Measurements from ENCODE around the gene MPPED2. TPM values are rescaled to one million over a fixed set of nuclear protein-coding genes. Genes with fewer than 3 reads are reported as not detected.

MPPED2 gene
- total RNA-seq, 4 donors from 2014 or later, result 2.2 to 11.5 (median 4.7) TPM

DNA sequence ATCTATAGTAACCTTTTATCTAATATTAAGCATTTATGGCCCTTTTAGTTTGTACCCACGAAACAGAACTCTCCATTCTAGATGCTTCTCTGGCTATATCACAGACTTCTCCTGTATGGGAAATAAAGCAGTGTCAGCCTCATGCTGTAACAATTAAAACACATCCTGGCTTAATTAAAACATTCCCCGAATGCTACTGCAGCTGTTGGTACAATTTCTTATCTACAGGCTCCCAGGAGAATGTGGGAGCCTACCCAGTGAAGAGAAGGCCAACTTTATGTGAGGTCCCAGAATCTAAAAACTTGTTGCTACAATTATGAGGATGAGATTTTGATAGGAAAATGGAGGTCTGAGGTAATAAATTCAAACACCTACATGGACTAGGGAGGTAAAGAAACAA, 83.8 kb downstream of the MPPED2 start:
- H3K36me3 ChIP-seq, result no peaks in the 10 kb centered on the region
- no peak for DNase-seq (ENCODE audit: low spot score in 2 of 2)
- WGBS, 2 donors, result 74 to 84% methylated on average over 2 of the region's 2 CpGs
- TF ChIP-seq, protein P1, sequence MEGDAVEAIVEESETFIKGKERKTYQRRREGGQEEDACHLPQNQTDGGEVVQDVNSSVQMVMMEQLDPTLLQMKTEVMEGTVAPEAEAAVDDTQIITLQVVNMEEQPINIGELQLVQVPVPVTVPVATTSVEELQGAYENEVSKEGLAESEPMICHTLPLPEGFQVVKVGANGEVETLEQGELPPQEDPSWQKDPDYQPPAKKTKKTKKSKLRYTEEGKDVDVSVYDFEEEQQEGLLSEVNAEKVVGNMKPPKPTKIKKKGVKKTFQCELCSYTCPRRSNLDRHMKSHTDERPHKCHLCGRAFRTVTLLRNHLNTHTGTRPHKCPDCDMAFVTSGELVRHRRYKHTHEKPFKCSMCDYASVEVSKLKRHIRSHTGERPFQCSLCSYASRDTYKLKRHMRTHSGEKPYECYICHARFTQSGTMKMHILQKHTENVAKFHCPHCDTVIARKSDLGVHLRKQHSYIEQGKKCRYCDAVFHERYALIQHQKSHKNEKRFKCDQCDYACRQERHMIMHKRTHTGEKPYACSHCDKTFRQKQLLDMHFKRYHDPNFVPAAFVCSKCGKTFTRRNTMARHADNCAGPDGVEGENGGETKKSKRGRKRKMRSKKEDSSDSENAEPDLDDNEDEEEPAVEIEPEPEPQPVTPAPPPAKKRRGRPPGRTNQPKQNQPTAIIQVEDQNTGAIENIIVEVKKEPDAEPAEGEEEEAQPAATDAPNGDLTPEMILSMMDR (IDR thresholded peaks at IDR 0.05), result no peak
- TF ChIP-seq POLR2A (IDR thresholded peaks at IDR 0.05) (no peak), EP300 (IDR thresholded peaks at IDR 0.05) (no peak)
- no peaks in the 10 kb centered on the region for H3K4me1 ChIP-seq
- no peak overlapping the region for H3K27ac ChIP-seq
- no peaks in the 10 kb centered on the region for H3K27me3 ChIP-seq
- H3K4me3 ChIP-seq, result no peak overlapping the region
- H3K9me3 ChIP-seq, result no peaks in the 10 kb centered on the region

DNA sequence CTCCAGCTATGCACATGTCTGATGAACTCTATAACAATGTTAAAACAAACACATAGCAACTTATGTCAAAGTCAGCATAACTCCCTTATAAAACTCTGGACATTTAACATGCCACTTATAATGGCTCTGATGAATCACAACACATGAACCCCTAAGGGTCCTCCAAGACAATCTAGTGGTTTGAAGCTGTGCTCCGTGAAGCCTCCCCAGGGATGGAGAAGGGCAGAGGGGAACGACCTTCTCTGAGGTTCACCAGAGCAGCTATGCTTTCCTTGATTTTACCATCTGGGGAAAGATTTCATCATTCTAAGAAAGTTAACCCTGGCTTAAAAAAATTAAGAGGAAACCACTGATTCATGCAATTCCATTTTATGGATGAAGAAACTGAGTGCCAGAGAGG, 84.4 kb downstream of the MPPED2 start:
- Histone ChIP-seq H3K4me3 (no peak overlapping the region), H3K9me3 (no peaks in the 10 kb centered on the region), H3K4me1 (no peaks in the 10 kb centered on the region), H3K27ac (no peak overlapping the region), H3K27me3 (no peaks in the 10 kb centered on the region), H3K36me3 (no peaks in the 10 kb centered on the region)
- WGBS, 2 donors, result 67 to 69% methylated on average over 2 of the region's 2 CpGs
- TF ChIP-seq POLR2A (IDR thresholded peaks at IDR 0.05) (no peak), EP300 (IDR thresholded peaks at IDR 0.05) (no peak)
- TF ChIP-seq, protein P1 (IDR thresholded peaks at IDR 0.05), result no peak
- no peak for DNase-seq (ENCODE audit: low spot score in 2 of 2)

DNA sequence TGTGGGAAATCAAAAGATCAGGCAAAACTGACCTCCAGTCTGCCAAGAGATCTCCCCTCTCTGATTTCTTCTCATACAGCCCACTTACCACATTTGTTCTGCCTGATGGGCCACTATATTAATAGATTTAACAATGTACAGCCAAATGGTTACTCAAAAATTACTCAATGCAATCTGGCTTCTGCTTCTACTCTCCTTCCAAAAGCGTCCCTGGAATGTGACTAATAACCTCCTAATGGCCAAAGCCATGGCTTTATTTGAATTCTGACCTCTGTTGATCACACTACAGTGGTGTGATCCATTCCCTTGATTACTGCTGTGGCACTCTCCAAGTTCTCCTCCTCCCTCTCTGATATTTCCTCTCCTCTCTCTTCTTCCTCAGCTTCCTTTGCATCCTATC, 86.2 kb downstream of the MPPED2 start:
- Histone ChIP-seq H3K4me1 (no peaks in the 10 kb centered on the region), H3K27ac (no peak overlapping the region), H3K4me3 (no peak overlapping the region), H3K36me3 (no peaks in the 10 kb centered on the region), H3K27me3 (no peaks in the 10 kb centered on the region), H3K9me3 (no peaks in the 10 kb centered on the region)
- DNase-seq (ENCODE audit: low spot score in 2 of 2), result no peak
- 55 to 65% methylated on average over 1 of the region's 1 CpG for WGBS, 2 donors
- TF ChIP-seq EP300 (IDR thresholded peaks at IDR 0.05) (no peak), POLR2A (IDR thresholded peaks at IDR 0.05) (no peak)
- TF ChIP-seq, protein P1 (IDR thresholded peaks at IDR 0.05), result no peak

DNA sequence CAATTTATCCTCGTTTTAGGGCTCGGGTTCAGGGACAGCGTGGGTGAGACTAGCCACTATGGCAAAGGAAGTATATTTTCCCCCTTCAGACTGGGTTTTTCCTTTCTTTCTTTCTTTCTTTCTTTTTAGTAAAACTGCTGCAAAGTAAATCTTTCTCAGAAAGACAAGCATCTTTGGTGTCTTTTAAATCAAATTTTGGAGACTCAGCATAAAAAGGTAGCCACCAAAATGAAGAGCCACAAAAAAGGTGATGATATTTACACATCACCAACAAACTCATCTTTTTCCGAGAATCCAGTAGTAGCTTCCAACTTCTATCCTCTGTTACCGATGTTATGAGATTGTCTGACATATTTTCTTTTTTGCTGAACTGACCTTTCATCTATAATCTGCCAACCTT, 88.6 kb downstream of the MPPED2 start:
- Histone ChIP-seq H3K27ac (no peak overlapping the region), H3K36me3 (no peaks in the 10 kb centered on the region), H3K27me3 (no peaks in the 10 kb centered on the region), H3K9me3 (no peaks in the 10 kb centered on the region), H3K4me3 (no peak overlapping the region), H3K4me1 (no peaks in the 10 kb centered on the region)
- 91 to 98% methylated on average over 5 of the region's 5 CpGs for WGBS, 2 donors
- no peak for TF ChIP-seq EP300 (IDR thresholded peaks at IDR 0.05)
- TF ChIP-seq, protein P1 (IDR thresholded peaks at IDR 0.05), result no peak
- TF ChIP-seq POLR2A (IDR thresholded peaks at IDR 0.05), result no peak
- DNase-seq (ENCODE audit: low spot score in 2 of 2), result no peak

DNA sequence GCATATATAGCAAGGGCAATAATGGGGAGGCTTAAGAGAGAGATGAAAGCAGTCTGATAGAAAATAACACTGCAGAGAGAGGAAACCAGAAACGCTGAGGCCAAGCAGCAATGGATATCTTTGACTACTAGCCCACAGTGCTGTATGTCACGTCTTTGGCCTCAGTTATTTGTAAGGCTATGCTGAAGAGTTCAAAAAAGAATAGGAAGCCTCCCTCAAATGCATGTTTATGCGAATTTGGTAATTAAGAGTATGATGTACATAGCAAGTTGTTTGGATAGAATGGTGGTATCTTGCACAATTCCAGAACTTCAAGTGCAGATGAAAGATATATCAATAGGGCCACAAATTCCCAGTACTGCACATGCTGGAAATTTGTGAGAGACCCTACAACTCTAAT, 89.2 kb downstream of the MPPED2 start:
- H3K9me3 ChIP-seq, result no peaks in the 10 kb centered on the region
- no peaks in the 10 kb centered on the region for H3K4me1 ChIP-seq
- TF ChIP-seq, protein P1 (IDR thresholded peaks at IDR 0.05), result no peak
- no peaks in the 10 kb centered on the region for H3K36me3 ChIP-seq
- no peak for DNase-seq (ENCODE audit: low spot score in 2 of 2)
- 92 to 98% methylated on average over 3 of the region's 3 CpGs for WGBS, 2 donors
- H3K27me3 ChIP-seq, result no peaks in the 10 kb centered on the region
- H3K27ac ChIP-seq, result no peak overlapping the region
- no peak overlapping the region for H3K4me3 ChIP-seq

Measured in tibial nerve (tissue), 4 donors.